GM21528 (cell line): ENCODE results near the gene DNAH10.
"Not testable (repeated sequence)": the region's sequence is repeated elsewhere in the genome, so short reads cannot be mapped to it uniquely, and the experiment has no call there.

Source experiments
- ATAC-seq: cut with Tn5 transposase; IDR thresholded peaks from one replicate; pipeline ENCODE4 v1.9.1; 2021; ENCODE audit warnings: mild to moderate bottlenecking, moderate library complexity; ENCODE audit not compliant: unreplicated experiment, low FRiP score

DNAH10 gene

GRCh38 chr12:123787466-123787865 is 25.4 kb downstream of the DNAH10 start:
- no peak for ATAC-seq

- ATAC-seq: no peak
Measured at GRCh38 chr12:123788541-123788940, 26.4 kb downstream of the DNAH10 start.

GRCh38 chr12:123789422-123789821 is 27.3 kb downstream of the DNAH10 start:
- not testable (repeated sequence) for ATAC-seq

- ATAC-seq: no peak
Measured at GRCh38 chr12:123790905-123791467, 28.9 kb downstream of the DNAH10 start.

- no peak for ATAC-seq
Measured at GRCh38 chr12:123794027-123794426, 31.9 kb downstream of the DNAH10 start.

- ATAC-seq: no peak
Measured at GRCh38 chr12:123798518-123798917, 36.4 kb downstream of the DNAH10 start.

- no peak for ATAC-seq
Measured at GRCh38 chr12:123799227-123799626, 37.1 kb downstream of the DNAH10 start.

GRCh38 chr12:123801573-123802178 is 39.6 kb downstream of the DNAH10 start:
- no peak for ATAC-seq

- ATAC-seq: no peak
Measured at GRCh38 chr12:123805173-123805572, 43.1 kb downstream of the DNAH10 start.

- no peak for ATAC-seq
Measured at GRCh38 chr12:123807002-123807401, 44.9 kb downstream of the DNAH10 start.

GRCh38 chr12:123807670-123808069 is 45.6 kb downstream of the DNAH10 start:
- no peak for ATAC-seq

GRCh38 chr12:123808167-123808566 is 46.1 kb downstream of the DNAH10 start:
- no peak for ATAC-seq

- no peak for ATAC-seq
Measured at GRCh38 chr12:123813349-123813748, 51.2 kb downstream of the DNAH10 start.

- ATAC-seq: no peak
Measured at GRCh38 chr12:123815968-123816367, 53.9 kb downstream of the DNAH10 start.

GRCh38 chr12:123816896-123817537 is 54.9 kb downstream of the DNAH10 start:
- ATAC-seq: no peak

GRCh38 chr12:123822804-123823203 is 60.7 kb downstream of the DNAH10 start:
- no peak for ATAC-seq

GRCh38 chr12:123828120-123828519 is 66.0 kb downstream of the DNAH10 start:
- ATAC-seq: no peak

GRCh38 chr12:123828854-123829547 is 66.9 kb downstream of the DNAH10 start:
- no peak for ATAC-seq

GRCh38 chr12:123829561-123829960 is 67.5 kb downstream of the DNAH10 start:
- no peak for ATAC-seq

- no peak for ATAC-seq
Measured at GRCh38 chr12:123830675-123831074, 68.6 kb downstream of the DNAH10 start.

GRCh38 chr12:123832052-123832451 is 70.0 kb downstream of the DNAH10 start:
- ATAC-seq: no peak
